Measurements from ENCODE around the gene ECT2.

ECT2 gene

DNA sequence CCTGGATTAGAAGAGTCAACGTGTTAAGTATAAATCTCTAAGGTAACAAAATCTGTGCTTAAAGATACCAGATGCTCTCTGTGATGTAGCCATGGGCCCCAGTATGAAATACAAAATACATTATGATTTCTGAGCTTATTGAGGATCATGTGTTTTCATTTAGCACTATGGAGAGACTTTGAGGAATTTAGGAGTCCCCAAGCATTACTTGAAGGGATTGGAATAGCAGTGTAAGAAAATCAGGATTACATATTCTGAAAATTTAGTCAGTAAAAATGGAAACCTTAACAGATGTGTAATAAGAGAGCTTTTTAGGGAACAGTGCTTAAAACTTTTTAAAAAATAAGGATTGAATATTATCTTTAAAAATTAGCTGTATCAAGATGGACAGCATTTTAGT lies 35.5 kb downstream of the ECT2 start:
- TF ChIP-seq GABPA (IDR thresholded peaks at IDR 0.05; ENCODE audit: low read depth) (no peak), POLR2AphosphoS5 (IDR thresholded peaks at IDR 0.05; ENCODE audit: low read depth) (no peak), SPI1 (IDR thresholded peaks at IDR 0.05; ENCODE audit: borderline replicate concordance, low read depth) (no peak)
- TF ChIP-seq, protein P1, sequence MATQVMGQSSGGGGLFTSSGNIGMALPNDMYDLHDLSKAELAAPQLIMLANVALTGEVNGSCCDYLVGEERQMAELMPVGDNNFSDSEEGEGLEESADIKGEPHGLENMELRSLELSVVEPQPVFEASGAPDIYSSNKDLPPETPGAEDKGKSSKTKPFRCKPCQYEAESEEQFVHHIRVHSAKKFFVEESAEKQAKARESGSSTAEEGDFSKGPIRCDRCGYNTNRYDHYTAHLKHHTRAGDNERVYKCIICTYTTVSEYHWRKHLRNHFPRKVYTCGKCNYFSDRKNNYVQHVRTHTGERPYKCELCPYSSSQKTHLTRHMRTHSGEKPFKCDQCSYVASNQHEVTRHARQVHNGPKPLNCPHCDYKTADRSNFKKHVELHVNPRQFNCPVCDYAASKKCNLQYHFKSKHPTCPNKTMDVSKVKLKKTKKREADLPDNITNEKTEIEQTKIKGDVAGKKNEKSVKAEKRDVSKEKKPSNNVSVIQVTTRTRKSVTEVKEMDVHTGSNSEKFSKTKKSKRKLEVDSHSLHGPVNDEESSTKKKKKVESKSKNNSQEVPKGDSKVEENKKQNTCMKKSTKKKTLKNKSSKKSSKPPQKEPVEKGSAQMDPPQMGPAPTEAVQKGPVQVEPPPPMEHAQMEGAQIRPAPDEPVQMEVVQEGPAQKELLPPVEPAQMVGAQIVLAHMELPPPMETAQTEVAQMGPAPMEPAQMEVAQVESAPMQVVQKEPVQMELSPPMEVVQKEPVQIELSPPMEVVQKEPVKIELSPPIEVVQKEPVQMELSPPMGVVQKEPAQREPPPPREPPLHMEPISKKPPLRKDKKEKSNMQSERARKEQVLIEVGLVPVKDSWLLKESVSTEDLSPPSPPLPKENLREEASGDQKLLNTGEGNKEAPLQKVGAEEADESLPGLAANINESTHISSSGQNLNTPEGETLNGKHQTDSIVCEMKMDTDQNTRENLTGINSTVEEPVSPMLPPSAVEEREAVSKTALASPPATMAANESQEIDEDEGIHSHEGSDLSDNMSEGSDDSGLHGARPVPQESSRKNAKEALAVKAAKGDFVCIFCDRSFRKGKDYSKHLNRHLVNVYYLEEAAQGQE (IDR thresholded peaks at IDR 0.05; ENCODE audit: insufficient replicate concordance, low read depth), result no peak
- TF ChIP-seq, protein P2, sequence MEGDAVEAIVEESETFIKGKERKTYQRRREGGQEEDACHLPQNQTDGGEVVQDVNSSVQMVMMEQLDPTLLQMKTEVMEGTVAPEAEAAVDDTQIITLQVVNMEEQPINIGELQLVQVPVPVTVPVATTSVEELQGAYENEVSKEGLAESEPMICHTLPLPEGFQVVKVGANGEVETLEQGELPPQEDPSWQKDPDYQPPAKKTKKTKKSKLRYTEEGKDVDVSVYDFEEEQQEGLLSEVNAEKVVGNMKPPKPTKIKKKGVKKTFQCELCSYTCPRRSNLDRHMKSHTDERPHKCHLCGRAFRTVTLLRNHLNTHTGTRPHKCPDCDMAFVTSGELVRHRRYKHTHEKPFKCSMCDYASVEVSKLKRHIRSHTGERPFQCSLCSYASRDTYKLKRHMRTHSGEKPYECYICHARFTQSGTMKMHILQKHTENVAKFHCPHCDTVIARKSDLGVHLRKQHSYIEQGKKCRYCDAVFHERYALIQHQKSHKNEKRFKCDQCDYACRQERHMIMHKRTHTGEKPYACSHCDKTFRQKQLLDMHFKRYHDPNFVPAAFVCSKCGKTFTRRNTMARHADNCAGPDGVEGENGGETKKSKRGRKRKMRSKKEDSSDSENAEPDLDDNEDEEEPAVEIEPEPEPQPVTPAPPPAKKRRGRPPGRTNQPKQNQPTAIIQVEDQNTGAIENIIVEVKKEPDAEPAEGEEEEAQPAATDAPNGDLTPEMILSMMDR (IDR thresholded peaks at IDR 0.05; ENCODE audit: insufficient read depth, low read length), result no peak
- H3K4me3 ChIP-seq (replicated peaks; ENCODE audit: insufficient read depth, low read length), result no peak overlapping the region
- no peak for DNase-seq (ENCODE audit: low read depth in 1 of 2, low spot score in 1 of 2)
- no peak overlapping the region for H3K27ac ChIP-seq (replicated peaks)
- no peaks in the 10 kb centered on the region for H3K27me3 ChIP-seq (ENCODE audit: insufficient read depth, poor library complexity, severe bottlenecking)

DNA sequence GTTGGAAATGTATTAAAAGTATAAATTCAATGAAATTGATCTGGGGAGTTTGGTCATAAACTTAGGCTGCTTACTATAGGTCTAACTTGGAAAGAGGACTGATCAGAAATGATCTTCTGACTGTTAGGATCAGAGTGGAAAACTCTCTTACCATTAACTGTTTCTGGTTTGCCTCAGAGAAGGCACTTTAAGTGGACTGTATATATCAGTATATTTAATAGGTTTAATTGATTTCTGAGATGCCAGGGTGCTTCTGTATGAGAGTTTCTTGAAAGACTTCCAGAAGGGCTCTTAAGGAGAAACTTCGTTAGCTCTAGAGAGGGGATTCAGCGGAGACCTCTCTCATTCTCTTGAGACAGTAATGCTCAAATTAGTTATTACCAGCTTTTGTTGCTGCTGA lies 36.5 kb downstream of the ECT2 start:
- no peak for DNase-seq (ENCODE audit: low read depth in 1 of 2, low spot score in 1 of 2)
- Histone ChIP-seq H3K27ac (replicated peaks) (no peak overlapping the region), H3K4me3 (replicated peaks; ENCODE audit: insufficient read depth, low read length) (no peak overlapping the region), H3K27me3 (ENCODE audit: insufficient read depth, poor library complexity, severe bottlenecking) (no peaks in the 10 kb centered on the region)
- TF ChIP-seq, protein P1 (IDR thresholded peaks at IDR 0.05; ENCODE audit: insufficient replicate concordance, low read depth), result no peak
- TF ChIP-seq GABPA (IDR thresholded peaks at IDR 0.05; ENCODE audit: low read depth), result no peak
- no peak for TF ChIP-seq POLR2AphosphoS5 (IDR thresholded peaks at IDR 0.05; ENCODE audit: low read depth)
- TF ChIP-seq, protein P2 (IDR thresholded peaks at IDR 0.05; ENCODE audit: insufficient read depth, low read length), result no peak
- TF ChIP-seq SPI1 (IDR thresholded peaks at IDR 0.05; ENCODE audit: borderline replicate concordance, low read depth), result no peak

DNA sequence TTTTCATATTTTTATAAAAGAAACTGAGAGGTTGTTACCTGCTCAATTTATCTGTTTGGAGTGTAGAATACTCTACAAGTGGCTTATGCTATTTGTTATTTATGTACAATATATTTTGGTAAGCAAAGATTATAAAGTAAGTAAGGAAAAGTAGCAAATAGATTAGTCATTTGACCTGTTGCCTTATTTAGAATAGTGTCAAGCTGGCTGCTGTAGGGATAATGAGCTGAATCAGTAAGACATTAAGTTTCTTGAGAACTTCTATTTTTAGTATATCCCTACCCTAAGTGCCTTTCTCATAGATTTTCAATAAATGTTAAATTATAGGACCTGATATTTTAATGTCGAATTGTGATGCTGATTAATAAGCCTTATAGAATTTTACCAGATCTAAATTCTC lies 37.2 kb downstream of the ECT2 start:
- no peak overlapping the region for H3K4me3 ChIP-seq (replicated peaks; ENCODE audit: insufficient read depth, low read length)
- TF ChIP-seq SPI1 (IDR thresholded peaks at IDR 0.05; ENCODE audit: borderline replicate concordance, low read depth) (no peak), POLR2AphosphoS5 (IDR thresholded peaks at IDR 0.05; ENCODE audit: low read depth) (no peak), GABPA (IDR thresholded peaks at IDR 0.05; ENCODE audit: low read depth) (no peak)
- TF ChIP-seq, protein P1 (IDR thresholded peaks at IDR 0.05; ENCODE audit: insufficient replicate concordance, low read depth), result no peak
- TF ChIP-seq, protein P2 (IDR thresholded peaks at IDR 0.05; ENCODE audit: insufficient read depth, low read length), result no peak
- no peak for DNase-seq (ENCODE audit: low read depth in 1 of 2, low spot score in 1 of 2)
- H3K27ac ChIP-seq (replicated peaks), result no peak overlapping the region
- H3K27me3 ChIP-seq (ENCODE audit: insufficient read depth, poor library complexity, severe bottlenecking), result no peaks in the 10 kb centered on the region
